SK-N-MC (cell line): ENCODE results near the gene WDR3.
"Not testable (repeated sequence)": the region's sequence is repeated elsewhere in the genome, so short reads cannot be mapped to it uniquely, and the experiment has no call there.

Experiments used
- DNase-seq: peaks from one replicate; pipeline ENCODE4 v3.0.0-alpha.2; 2011; ENCODE audit warnings: low read depth, low spot score
- H3K27ac ChIP-seq: fragments of 200-600 bp; sonication (generic); 2 replicates; pipeline ENCODE4 v1.5.1; 2016; ENCODE audit warnings: mixed run types
- H3K36me3 ChIP-seq: fragments of 200-600 bp; sonication (generic); 2 replicates; pipeline ENCODE4 v1.6.1; 2017; ENCODE audit warnings: antibody characterized with exemption, low read length, mixed read lengths; ENCODE audit not compliant: insufficient read depth
- H3K4me3 ChIP-seq: fragments of 200-600 bp; sonication (generic); 2 replicates; pipeline ENCODE4 v1.5.1; 2016
- H3K9ac ChIP-seq: fragments of 200-600 bp; sonication (generic); 2 replicates; pipeline ENCODE4 v1.8.0; 2017; ENCODE audit warnings: mixed run types, mixed read lengths; ENCODE audit not compliant: insufficient read length
- H3K9me3 ChIP-seq: fragments of 200-600 bp; sonication (generic); 2 replicates; pipeline ENCODE4 v1.6.1; 2017; ENCODE audit warnings: low read depth, mild to moderate bottlenecking, antibody characterized with exemption, low read length, moderate library complexity, mixed read lengths
- EZH2 ChIP-seq: fragments of 200-600 bp; sonication (generic); IDR thresholded peaks from one replicate; pipeline ENCODE4 v1.6.1; 2017; ENCODE audit warnings: antibody characterized with exemption
- FOXP2 ChIP-seq: optimal IDR thresholded peaks from 2 replicates; pipeline ENCODE3; 2011; ENCODE audit warnings: mild to moderate bottlenecking, moderate library complexity; ENCODE audit not compliant: insufficient read depth; ENCODE audit errors: extremely low read length, control extremely low read depth
- POLR2AphosphoS5 ChIP-seq: IDR thresholded peaks from 2 replicates; pipeline ENCODE4 v1.6.1; 2012; ENCODE audit warnings: mild to moderate bottlenecking, low read depth, low read length, borderline replicate concordance

Gene WDR3

GRCh38 chr1:117899801-117900200 is 29.7 kb upstream of the WDR3 start:
- no peak for DNase-seq
- TF ChIP-seq EZH2 (no peak), FOXP2 (no peak), POLR2AphosphoS5 (no peak)
- Histone ChIP-seq H3K4me3 (no peak overlapping the region), H3K36me3 (peaks cover 8% of the 10 kb centered on the region; the same call in 1 of the 2 replicates), H3K27ac (no peak overlapping the region), H3K9ac (no peak overlapping the region), H3K9me3 (no peaks in the 10 kb centered on the region)

- no peak overlapping the region for H3K27ac ChIP-seq
- H3K9ac ChIP-seq, result no peak overlapping the region
- DNase-seq, result no peak
- H3K4me3 ChIP-seq, result no peak overlapping the region
- H3K36me3 ChIP-seq, result peaks cover 14% of the 10 kb centered on the region
- no peaks in the 10 kb centered on the region for H3K9me3 ChIP-seq
- TF ChIP-seq POLR2AphosphoS5 (no peak), EZH2 (no peak), FOXP2 (no peak)
Measured at GRCh38 chr1:117902944-117903343, 26.6 kb upstream of the WDR3 start.

GRCh38 chr1:117904485-117904884 is 25.1 kb upstream of the WDR3 start:
- Histone ChIP-seq H3K4me3 (no peak overlapping the region), H3K27ac (no peak overlapping the region), H3K9me3 (no peaks in the 10 kb centered on the region), H3K9ac (no peak overlapping the region), H3K36me3 (peaks cover 15% of the 10 kb centered on the region)
- no peak for TF ChIP-seq POLR2AphosphoS5
- TF ChIP-seq EZH2, result no peak
- TF ChIP-seq FOXP2, result no peak
- no peak for DNase-seq

GRCh38 chr1:117905019-117905418 is 24.5 kb upstream of the WDR3 start:
- TF ChIP-seq POLR2AphosphoS5 (no peak), FOXP2 (no peak), EZH2 (no peak)
- H3K27ac ChIP-seq, result no peak overlapping the region
- no peak overlapping the region for H3K9ac ChIP-seq
- no peak for DNase-seq
- peaks cover 21% of the 10 kb centered on the region for H3K36me3 ChIP-seq
- H3K4me3 ChIP-seq, result no peak overlapping the region
- no peaks in the 10 kb centered on the region for H3K9me3 ChIP-seq

GRCh38 chr1:117911051-117911450 is 18.5 kb upstream of the WDR3 start:
- no peak for TF ChIP-seq FOXP2
- TF ChIP-seq POLR2AphosphoS5, result no peak
- no peak for TF ChIP-seq EZH2

GRCh38 chr1:117919376-117919775 is 10.2 kb upstream of the WDR3 start:
- Histone ChIP-seq H3K9me3 (no peaks in the 10 kb centered on the region), H3K9ac (no peak overlapping the region), H3K4me3 (no peak overlapping the region), H3K36me3 (peaks cover 36% of the 10 kb centered on the region), H3K27ac (no peak overlapping the region)
- no peak for DNase-seq
- TF ChIP-seq POLR2AphosphoS5 (no peak), EZH2 (no peak), FOXP2 (no peak)

More at GRCh38 chr1:117911051-117911450, 18.5 kb upstream of the WDR3 start:
- Histone ChIP-seq H3K27ac (no peak overlapping the region), H3K36me3 (peaks cover 39% of the 10 kb centered on the region), H3K4me3 (no peak overlapping the region), H3K9ac (no peak overlapping the region), H3K9me3 (no peaks in the 10 kb centered on the region)
- no peak for DNase-seq

- Histone ChIP-seq H3K36me3 (peaks cover 21% of the 10 kb centered on the region), H3K27ac (no peak overlapping the region), H3K9ac (no peak overlapping the region), H3K4me3 (no peak overlapping the region), H3K9me3 (no peaks in the 10 kb centered on the region)
- no peak for TF ChIP-seq POLR2AphosphoS5
- TF ChIP-seq EZH2, result no peak
- no peak for TF ChIP-seq FOXP2
- no peak for DNase-seq
Measured at GRCh38 chr1:117921991-117922390, 7.5 kb upstream of the WDR3 start.

GRCh38 chr1:117922717-117923116 is 6.8 kb upstream of the WDR3 start:
- H3K4me3 ChIP-seq, DNase-seq, H3K9me3 ChIP-seq, H3K27ac ChIP-seq, H3K9ac ChIP-seq: not testable (repeated sequence)
- peaks cover 20% of the 10 kb centered on the region for H3K36me3 ChIP-seq

- Histone ChIP-seq H3K36me3 (no peaks in the 10 kb centered on the region), H3K9ac (no peak overlapping the region), H3K4me3 (no peak overlapping the region), H3K27ac (no peak overlapping the region), H3K9me3 (no peaks in the 10 kb centered on the region)
- TF ChIP-seq EZH2 (no peak), POLR2AphosphoS5 (no peak), FOXP2 (no peak)
- no peak for DNase-seq
Measured at GRCh38 chr1:117925981-117926380, 3.6 kb upstream of the WDR3 start.
